Activated CD4-positive, alpha-beta T cell treated with anti-CD3 and anti-CD28 coated beads for 24 hours (primary cell): ENCODE results near the gene DOK3.
"Not testable (repeated sequence)": the region's sequence is repeated elsewhere in the genome, so short reads cannot be mapped to it uniquely, and the experiment has no call there.

Experiments
- DNase-seq, 2 donors: peaks; one replicate each; pipeline ENCODE4 v3.0.0-alpha.2; 2020; ENCODE audit warnings: low read depth in 2 of 2

DOK3 gene

GRCh38 chr5:177535125-177535524 lies 25.5 kb upstream of the DOK3 start:
- no peak for DNase-seq

GRCh38 chr5:177534433-177534832 lies 24.8 kb upstream of the DOK3 start:
- not testable (repeated sequence) for DNase-seq

GRCh38 chr5:177531209-177531940 lies 21.7 kb upstream of the DOK3 start:
- no peak for DNase-seq

- no peak for DNase-seq
Measured at GRCh38 chr5:177530638-177531037, 21.0 kb upstream of the DOK3 start.

- DNase-seq: no peak
Measured at GRCh38 chr5:177529247-177530203, 19.9 kb upstream of the DOK3 start.

GRCh38 chr5:177528631-177529030 lies 19.0 kb upstream of the DOK3 start:
- no peak for DNase-seq

GRCh38 chr5:177527595-177527994 lies 18.0 kb upstream of the DOK3 start:
- no peak for DNase-seq

- no peak for DNase-seq
Measured at GRCh38 chr5:177526791-177527190, 17.2 kb upstream of the DOK3 start.

- DNase-seq: no peak
Measured at GRCh38 chr5:177526191-177526590, 16.6 kb upstream of the DOK3 start.

- no peak for DNase-seq
Measured at GRCh38 chr5:177524941-177525655, 15.5 kb upstream of the DOK3 start.

- DNase-seq: no peak
Measured at GRCh38 chr5:177524539-177524900, 14.9 kb upstream of the DOK3 start.

- no peak for DNase-seq
Measured at GRCh38 chr5:177523711-177524538, 14.3 kb upstream of the DOK3 start.

GRCh38 chr5:177520916-177521513 lies 11.4 kb upstream of the DOK3 start:
- DNase-seq: no peak

- DNase-seq: no peak
Measured at GRCh38 chr5:177520271-177520670, 10.6 kb upstream of the DOK3 start.

GRCh38 chr5:177519463-177520235 lies 10.0 kb upstream of the DOK3 start:
- no peak for DNase-seq

- DNase-seq: peak; percentile 91 to 93
Measured at GRCh38 chr5:177516601-177517568, 7.3 kb upstream of the DOK3 start, which contains the start of gene DDX41. Gene DDX41, minus strand, starts transcription at chr5:177516961. Its CDS starts 16 bp downstream, at chr5:177516945.

GRCh38 chr5:177515580-177515979 lies 6.0 kb upstream of the DOK3 start:
- DNase-seq: no peak

GRCh38 chr5:177514541-177514940 lies 4.9 kb upstream of the DOK3 start:
- no peak for DNase-seq

GRCh38 chr5:177513500-177513899 lies 3.9 kb upstream of the DOK3 start:
- no peak for DNase-seq
